Activated T-helper 2 cell treated with anti-CD3 and anti-CD28 coated beads, Interferon-gamma antibody, Interleukin-2, Interleukin-4, amounts not matched to agents 10 μg/mL and 5 μg/mL and 100 μg/mL, durations not matched to agents 14 hours and 24 hours and 36 hours (primary cell): ENCODE data around the gene DPY19L1. TPM values are rescaled to one million over a fixed set of nuclear protein-coding genes. Genes with fewer than 3 reads are reported as not detected.
"Not testable (repeated sequence)": the region's sequence is repeated elsewhere in the genome, so short reads cannot be mapped to it uniquely, and the experiment has no call there.

Source experiments
- DNase-seq: peaks from one replicate; pipeline ENCODE4 v3.0.0; 2021; ENCODE audit warnings: low spot score
- H3K27ac Mint-ChIP-seq: one replicate; pipeline ENCODE4 v1.8.0; 2021; ENCODE audit warnings: mixed read lengths
- H3K27me3 Mint-ChIP-seq: one replicate; pipeline ENCODE4 v1.8.0; 2021; ENCODE audit warnings: low read depth, mixed read lengths
- H3K36me3 Mint-ChIP-seq: one replicate; pipeline ENCODE4 v1.8.0; 2021; ENCODE audit warnings: low read depth, mixed read lengths
- H3K4me1 Mint-ChIP-seq: one replicate; pipeline ENCODE4 v1.8.0; 2021; ENCODE audit warnings: low read depth, mixed read lengths
- H3K4me3 Mint-ChIP-seq: one replicate; pipeline ENCODE4 v1.8.0; 2021; ENCODE audit warnings: low read depth, mild to moderate bottlenecking, moderate library complexity, mixed read lengths
- H3K9me3 Mint-ChIP-seq: one replicate; pipeline ENCODE4 v1.8.0; 2021; ENCODE audit warnings: mixed read lengths
- intact Hi-C: fragments of 100-400 bp; cut with micrococcal nuclease; formaldehyde crosslinking; loops from one replicate; pipeline ENCODE4 v1.15.1; 2023
- total RNA-seq: library from RNA; stranded (reverse); gene quantifications from 2 replicates; pipeline ENCODE4 v1.2.3, GENCODE V29; 2022

DPY19L1 gene
- total RNA-seq, 1 donor from 2014 or later, result 21.9 TPM

DNA sequence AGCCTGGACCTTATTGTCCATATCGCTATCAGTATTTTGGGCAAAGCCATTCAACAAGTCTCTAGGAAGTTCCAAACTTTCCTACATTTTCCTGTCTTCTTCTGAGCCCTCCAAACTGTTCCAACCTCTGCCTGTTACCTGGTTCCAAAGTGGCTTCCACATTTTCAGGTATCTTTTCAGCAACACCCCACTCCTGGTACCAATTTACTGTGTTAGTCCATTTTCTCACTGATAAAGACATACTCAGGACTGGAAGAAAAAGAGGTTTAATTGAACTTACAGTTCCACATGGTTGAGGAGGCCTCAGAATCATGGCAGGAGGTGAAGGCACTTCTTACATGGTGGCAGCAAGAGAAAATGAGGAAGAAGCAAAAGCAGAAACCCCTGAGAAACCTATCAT is 153.4 kb downstream of the DPY19L1 start:
- H3K4me1 Mint-ChIP-seq, H3K36me3 Mint-ChIP-seq, intact Hi-C loops: not testable (repeated sequence)

DNA sequence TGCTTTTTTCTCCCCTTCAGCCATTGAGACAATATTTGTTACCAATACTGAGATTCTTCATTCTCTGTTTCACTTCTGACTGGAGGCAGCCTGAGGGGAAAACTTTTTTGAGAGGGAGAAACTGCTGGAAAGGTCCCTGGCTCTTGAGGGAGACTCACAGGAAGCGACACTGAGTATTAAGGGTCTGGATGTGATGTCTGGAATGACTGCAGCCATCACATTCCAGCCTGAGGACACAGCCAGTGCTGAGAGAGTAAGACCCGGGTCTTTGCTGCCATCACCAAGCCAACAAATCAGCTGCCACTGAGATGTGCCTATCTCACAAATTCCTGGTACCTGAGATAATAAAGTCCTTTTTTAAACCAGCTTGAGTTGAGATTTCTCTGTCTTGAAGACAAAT is 157.4 kb downstream of the DPY19L1 start:
- Mint-ChIP-seq H3K27ac (no peak overlapping the region), H3K9me3 (peaks cover 13% of the 10 kb centered on the region), H3K4me3 (no peak overlapping the region), H3K4me1 (no peaks in the 10 kb centered on the region), H3K36me3 (no peaks in the 10 kb centered on the region), H3K27me3 (no peaks in the 10 kb centered on the region)
- intact Hi-C loops, result no loop called here
- DNase-seq, result no peak

More for the DNA sequence above, 153.4 kb downstream of the DPY19L1 start:
- not testable (repeated sequence) for H3K27ac Mint-ChIP-seq, DNase-seq, H3K27me3 Mint-ChIP-seq, H3K4me3 Mint-ChIP-seq
- peaks cover 13% of the 10 kb centered on the region for H3K9me3 Mint-ChIP-seq

DNA sequence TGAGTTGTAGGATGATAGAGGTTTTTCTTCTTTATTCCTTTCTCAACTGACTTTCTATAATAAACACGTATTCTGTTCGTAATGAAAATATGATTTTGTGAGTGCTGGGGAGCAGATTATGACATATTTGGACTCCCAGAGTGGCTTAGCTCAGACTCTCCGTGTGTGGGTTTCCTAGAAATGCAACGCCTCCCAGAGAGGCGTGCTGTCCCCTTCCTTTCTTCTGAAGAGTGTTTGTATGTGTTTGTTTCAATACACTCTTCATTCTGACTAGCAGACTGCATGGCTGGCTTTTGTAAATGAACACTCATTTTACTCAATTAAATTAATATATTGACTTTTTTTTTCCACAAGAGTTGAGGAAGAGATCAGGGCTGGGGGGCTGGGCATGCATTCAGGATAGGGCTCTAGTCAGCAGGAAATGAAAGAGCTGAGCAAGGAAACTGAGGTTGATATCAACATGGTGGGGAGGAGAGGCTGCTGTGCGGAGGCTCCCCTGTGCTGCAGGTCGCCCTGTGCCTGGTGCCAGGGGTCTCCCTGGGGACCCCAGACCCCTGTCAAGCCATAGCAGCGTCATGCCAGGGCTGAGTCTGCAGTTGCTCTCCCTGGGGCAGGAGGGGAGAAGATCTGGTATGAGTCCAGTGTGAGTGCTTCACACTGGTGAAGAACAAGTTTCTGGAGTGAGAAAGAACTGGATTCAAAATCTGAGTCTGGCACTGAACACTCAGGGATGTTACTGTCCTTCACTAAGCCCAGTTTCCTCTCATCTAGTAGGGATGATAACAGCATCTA is 158.1 kb downstream of the DPY19L1 start:
- intact Hi-C loops, H3K4me3 Mint-ChIP-seq, H3K27ac Mint-ChIP-seq, DNase-seq, H3K4me1 Mint-ChIP-seq, H3K27me3 Mint-ChIP-seq, H3K36me3 Mint-ChIP-seq: not testable (repeated sequence)
- H3K9me3 Mint-ChIP-seq, result peaks cover 12% of the 10 kb centered on the region

Other genes with a start within 250 kb of the DPY19L1 start
- gene TBX20, start 216.6 kb upstream of the DPY19L1 start, total RNA-seq, result 0.11 and 0.39 TPM in 2 replicates